IPS-18c (cell line): Measurements from ENCODE around the gene BRD3.
"Not testable (repeated sequence)": the region's sequence is repeated elsewhere in the genome, so short reads cannot be mapped to it uniquely, and the experiment has no call there.

Experiments used
- H3K4me3 ChIP-seq: 2 replicates; pipeline ENCODE4 v1.7.0; 2013; ENCODE audit warnings: low read depth, mild to moderate bottlenecking, low read length, moderate library complexity; ENCODE audit not compliant: insufficient read depth
- H3K9me3 ChIP-seq: one replicate; pipeline ENCODE4 v1.6.1; 2013; ENCODE audit warnings: mild to moderate bottlenecking, low read length, moderate library complexity; ENCODE audit not compliant: control insufficient read depth, insufficient read depth

BRD3 gene

GRCh38 chr9:133992780-133993634 is 74.8 kb downstream of the BRD3 start:
- H3K9me3 ChIP-seq: peaks cover 2% of the 10 kb centered on the region

GRCh38 chr9:133991964-133992779 is 75.7 kb downstream of the BRD3 start, which contains the start of gene VAV2:
Gene VAV2, minus strand, starts transcription at chr9:133992324. Its CDS starts 46 bp downstream, at chr9:133992278.
- H3K9me3 ChIP-seq: peaks cover 2% of the 10 kb centered on the region
- peak within 1 kb of the TSS; percentile 87 for H3K4me3 ChIP-seq

More at GRCh38 chr9:133992780-133993634, 74.8 kb downstream of the BRD3 start:
- H3K4me3 ChIP-seq: peak overlapping the region; percentile 87

GRCh38 chr9:133991214-133991921 is 76.5 kb downstream of the BRD3 start:
- Histone ChIP-seq H3K4me3 (peak overlapping the region; percentile 87), H3K9me3 (peaks cover 2% of the 10 kb centered on the region)

GRCh38 chr9:133990366-133991213 is 77.2 kb downstream of the BRD3 start:
- Histone ChIP-seq H3K4me3 (peak overlapping the region; percentile 87), H3K9me3 (peaks cover 2% of the 10 kb centered on the region)

GRCh38 chr9:133989625-133990365 is 78.0 kb downstream of the BRD3 start:
- Histone ChIP-seq H3K9me3 (peaks cover 2% of the 10 kb centered on the region), H3K4me3 (peak overlapping the region; percentile 87)

- H3K9me3 ChIP-seq, H3K4me3 ChIP-seq: not testable (repeated sequence)
These were observed 79.1 kb downstream of the BRD3 start for GRCh38 chr9:133988771-133989170.

GRCh38 chr9:133987946-133988665 is 79.7 kb downstream of the BRD3 start:
- Histone ChIP-seq H3K4me3 (no peak overlapping the region), H3K9me3 (peaks cover 1% of the 10 kb centered on the region)

GRCh38 chr9:133987446-133987788 is 80.4 kb downstream of the BRD3 start:
- H3K4me3 ChIP-seq: no peak overlapping the region
- H3K9me3 ChIP-seq: no peaks in the 10 kb centered on the region

GRCh38 chr9:133986774-133987445 is 80.9 kb downstream of the BRD3 start:
- no peak overlapping the region for H3K4me3 ChIP-seq
- H3K9me3 ChIP-seq: no peaks in the 10 kb centered on the region

GRCh38 chr9:133986061-133986460 is 81.8 kb downstream of the BRD3 start:
- Histone ChIP-seq H3K4me3 (no peak overlapping the region), H3K9me3 (no peaks in the 10 kb centered on the region)

GRCh38 chr9:133982971-133983720 is 84.7 kb downstream of the BRD3 start:
- Histone ChIP-seq H3K9me3 (no peaks in the 10 kb centered on the region), H3K4me3 (no peak overlapping the region)

- H3K4me3 ChIP-seq: no peak overlapping the region
- no peaks in the 10 kb centered on the region for H3K9me3 ChIP-seq
These were observed 85.7 kb downstream of the BRD3 start for GRCh38 chr9:133981958-133982681.

- H3K4me3 ChIP-seq: no peak overlapping the region
- H3K9me3 ChIP-seq: no peaks in the 10 kb centered on the region
These were observed 86.3 kb downstream of the BRD3 start for GRCh38 chr9:133981589-133981957.
